NCI-H82 (cell line): Measurements from ENCODE around the gene GPR162.

Experiments used
- DNase-seq: peaks from one replicate; lab custom pipeline; 2025; lab: John Stamatoyannopoulos, UW

The GPR162 gene

DNA sequence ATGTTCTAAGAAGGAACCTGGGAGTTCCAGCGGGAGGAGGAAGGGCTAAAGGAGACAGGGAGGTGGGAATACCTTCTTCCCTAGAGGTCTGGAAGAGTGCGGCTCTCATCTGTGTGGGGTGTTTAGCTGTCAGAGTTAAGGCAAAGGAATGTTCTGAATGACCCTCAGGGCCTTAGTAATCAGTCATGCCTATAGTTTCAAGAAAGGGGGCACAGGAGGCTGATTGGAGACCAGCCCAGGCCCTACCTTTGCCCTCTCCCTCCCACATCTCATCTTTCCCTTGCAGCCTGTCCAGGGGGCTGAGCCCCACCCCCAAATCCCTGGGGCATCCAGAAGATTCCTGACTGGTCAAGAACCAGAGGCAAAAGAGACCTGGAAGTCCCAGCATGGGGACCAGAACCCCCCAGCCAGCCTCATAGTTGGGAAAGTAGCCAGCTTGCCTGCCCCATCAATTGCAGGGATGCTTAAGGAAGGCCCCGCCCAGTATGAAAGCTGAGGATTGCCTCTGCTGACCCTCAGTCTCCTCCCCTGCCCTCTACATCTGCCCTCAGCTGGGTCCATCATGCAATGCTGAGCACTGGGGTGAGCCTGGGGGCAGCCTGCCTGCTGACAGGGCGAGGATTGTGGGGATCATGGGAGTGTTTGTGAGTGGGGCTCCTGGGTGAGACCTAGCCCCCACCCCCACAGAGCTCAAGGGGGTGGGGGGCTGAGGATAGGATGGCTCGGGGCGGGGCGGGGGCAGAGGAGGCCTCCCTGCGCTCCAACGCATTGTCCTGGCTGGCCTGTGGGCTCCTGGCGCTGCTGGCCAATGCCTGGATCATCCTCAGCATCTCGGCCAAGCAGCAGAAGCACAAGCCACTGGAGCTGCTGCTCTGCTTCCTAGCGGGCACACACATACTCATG lies 1.8 kb downstream of the GPR162 start:
- no peak for DNase-seq

DNA sequence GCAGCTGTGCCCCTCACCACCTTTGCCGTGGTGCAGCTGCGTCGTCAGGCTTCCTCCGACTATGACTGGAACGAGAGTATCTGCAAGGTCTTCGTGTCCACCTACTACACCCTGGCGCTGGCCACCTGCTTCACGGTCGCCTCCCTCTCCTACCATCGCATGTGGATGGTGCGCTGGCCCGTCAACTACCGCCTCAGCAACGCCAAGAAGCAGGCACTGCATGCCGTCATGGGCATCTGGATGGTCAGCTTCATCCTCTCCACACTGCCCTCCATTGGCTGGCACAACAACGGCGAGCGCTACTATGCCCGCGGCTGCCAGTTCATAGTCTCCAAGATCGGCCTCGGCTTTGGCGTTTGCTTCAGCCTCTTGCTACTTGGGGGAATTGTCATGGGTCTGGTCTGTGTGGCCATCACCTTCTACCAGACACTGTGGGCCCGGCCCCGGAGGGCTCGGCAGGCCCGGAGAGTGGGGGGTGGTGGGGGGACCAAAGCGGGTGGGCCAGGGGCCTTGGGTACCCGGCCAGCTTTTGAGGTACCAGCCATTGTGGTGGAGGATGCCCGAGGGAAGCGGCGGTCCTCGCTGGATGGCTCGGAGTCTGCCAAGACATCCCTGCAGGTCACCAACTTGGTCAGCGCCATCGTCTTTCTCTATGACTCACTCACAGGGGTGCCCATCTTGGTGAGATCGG lies 2.6 kb downstream of the GPR162 start:
- no peak for DNase-seq

DNA sequence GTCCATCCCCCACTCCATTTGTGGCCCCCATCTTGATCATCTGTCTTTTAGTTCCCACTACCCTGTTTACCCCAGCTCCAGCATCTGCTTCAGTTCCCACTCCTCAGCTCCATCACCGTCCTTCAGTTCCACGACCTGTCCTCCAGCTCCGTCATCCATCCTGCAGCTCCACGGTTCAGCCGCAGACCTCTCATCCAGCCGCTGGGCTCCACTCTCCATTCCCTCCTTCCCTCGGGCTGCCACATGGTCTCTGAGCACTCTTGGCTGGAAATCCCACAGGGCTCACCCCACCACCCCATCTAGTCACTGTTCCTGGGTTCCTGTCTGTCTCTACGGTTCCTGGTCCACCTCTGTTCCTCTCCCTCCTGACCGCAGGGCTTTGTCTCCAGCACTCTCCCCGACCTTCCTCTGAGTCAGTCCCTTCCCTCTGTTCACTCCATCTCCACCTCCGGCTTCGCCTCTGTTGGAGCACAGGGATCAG lies 3.3 kb downstream of the GPR162 start:
- no peak for DNase-seq

DNA sequence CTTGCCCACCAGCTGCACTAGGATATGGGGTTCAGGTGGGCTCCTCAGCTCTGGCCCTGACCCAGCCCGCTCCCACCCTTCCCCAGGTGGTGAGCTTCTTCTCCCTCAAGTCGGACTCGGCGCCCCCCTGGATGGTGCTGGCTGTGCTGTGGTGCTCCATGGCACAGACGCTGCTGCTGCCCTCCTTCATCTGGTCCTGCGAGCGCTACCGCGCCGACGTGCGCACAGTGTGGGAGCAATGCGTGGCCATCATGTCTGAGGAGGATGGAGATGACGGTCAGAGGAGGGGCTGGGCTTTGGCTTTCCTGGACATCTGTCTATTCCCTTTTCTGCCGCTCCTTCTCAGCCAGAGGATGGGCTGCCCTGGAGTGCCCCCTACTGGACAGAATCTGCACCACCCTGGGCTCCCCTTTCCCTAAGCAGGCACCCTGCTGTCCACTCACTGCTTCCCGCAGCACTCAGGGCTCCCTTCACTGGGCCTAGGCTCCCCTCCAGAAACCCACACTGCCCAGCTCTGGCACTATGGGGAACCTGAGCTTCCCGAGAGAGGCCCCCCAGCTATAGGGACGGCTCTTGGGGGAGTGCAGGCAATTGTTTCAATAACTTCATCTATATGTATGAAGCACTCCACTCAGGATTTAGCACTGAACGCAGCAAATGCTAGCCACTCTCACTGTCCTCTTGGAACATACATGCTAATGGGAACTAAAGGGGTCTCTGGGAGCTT lies 3.9 kb downstream of the GPR162 start:
- peak; percentile 96 for DNase-seq

DNA sequence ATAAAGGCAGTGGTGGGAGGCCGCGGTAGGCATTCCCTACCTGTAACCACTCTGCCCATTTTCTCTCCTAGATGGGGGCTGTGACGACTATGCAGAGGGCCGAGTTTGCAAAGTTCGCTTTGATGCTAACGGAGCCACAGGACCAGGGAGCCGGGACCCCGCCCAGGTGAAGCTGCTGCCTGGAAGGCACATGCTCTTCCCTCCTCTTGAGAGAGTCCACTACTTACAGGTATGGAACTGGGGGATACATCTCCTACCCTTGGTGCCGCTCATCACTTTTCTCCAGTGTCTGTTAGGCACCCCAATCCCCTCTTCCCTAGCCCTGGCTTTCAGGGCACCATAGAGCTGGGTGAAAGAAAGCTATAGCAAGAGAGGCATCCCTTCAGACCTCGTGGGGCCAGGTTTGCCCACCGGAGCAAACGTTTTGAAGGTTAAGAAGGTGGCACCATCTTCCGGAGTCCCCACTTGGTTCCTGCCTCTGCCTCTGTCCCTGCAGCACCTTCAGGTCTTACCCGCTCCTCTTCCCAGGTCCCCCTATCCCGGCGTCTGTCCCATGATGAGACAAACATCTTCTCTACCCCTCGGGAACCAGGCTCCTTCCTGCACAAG lies 4.6 kb downstream of the GPR162 start:
- DNase-seq: no peak

DNA sequence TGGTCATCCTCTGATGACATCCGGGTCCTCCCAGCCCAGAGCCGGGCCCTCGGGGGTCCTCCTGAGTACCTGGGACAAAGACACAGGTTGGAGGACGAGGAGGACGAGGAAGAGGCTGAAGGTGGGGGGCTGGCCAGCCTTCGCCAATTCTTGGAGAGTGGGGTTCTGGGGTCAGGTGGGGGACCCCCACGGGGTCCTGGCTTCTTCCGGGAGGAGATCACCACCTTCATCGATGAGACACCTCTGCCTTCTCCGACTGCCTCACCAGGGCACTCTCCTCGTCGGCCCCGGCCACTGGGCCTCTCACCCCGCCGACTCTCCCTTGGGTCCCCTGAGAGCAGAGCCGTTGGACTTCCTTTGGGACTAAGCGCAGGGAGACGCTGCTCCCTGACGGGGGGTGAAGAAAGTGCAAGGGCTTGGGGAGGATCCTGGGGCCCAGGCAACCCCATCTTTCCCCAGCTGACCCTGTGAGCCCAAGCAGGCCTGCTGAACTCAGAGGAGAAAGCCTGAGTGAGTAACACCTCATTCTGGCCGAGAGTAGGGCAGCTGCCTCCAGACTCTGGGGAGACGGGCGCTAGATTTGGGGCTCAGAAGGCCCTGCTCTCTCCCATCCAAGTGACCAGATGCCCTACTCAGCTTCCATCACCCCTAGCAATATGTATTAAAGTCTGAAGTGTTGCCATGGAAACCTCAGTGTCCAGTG lies 5.3 kb downstream of the GPR162 start:
- DNase-seq: no peak

DNA sequence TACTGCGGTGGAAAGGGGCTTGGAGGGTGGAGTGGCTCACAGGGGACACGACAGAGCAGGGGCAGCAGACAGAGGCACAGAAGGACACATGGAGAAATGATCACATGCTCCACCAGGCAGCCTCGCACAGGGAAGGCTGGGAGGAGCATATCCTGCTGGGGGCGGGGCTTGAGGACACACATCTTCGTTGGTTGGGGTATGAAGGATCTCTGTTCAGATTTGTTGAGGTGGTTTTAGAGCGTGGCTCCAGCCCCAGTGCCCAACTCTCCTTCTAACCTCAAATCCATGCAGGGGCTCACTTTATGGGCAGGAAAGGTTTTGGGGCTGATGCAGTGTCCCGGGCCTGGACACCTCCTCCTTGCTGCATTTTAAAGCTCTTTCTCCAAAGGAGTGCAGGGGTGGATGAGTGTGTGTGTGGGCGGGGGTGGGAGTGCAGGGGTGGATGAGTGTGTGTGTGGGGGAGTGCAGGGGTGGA lies 5.9 kb downstream of the GPR162 start:
- DNase-seq: peak; percentile 98

DNA sequence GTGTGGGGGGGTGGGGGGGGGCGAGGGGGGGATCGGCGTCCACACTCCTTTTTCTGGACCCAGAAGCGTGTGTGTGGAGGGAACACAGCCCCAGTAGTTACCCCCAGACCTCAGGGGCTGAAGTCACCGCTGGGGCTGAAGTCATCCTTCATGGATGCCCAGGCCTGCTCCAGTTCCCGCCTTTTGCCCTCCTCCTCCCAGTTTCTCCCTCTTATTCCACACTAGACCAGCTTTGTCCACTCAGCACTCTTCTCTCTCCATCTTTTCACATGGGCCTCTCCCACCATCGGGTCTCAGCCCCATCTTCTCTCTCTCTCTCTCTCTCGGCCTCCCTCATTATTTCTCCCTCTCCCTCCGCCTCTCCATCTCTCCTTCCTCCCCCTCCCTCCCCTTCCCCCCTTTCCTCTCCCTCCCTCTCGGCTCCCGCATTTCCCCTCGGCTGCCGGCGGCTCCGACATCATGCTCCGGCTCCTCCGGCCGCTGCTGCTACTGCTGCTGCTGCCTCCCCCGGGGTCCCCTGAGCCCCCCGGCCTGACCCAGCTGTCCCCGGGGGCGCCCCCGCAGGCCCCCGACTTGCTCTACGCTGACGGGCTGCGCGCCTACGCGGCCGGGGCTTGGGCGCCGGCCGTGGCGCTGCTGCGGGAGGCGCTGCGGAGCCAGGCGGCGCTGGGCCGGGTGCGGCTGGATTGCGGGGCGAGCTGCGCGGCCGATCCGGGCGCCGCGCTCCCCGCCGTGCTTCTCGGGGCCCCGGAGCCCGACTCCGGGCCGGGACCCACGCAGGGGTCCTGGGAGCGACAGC lies 6.6 kb downstream of the GPR162 start, which contains the start of gene P3H3:
TSS of gene P3H3 (plus strand) at position 426 of the 799 bp plus-strand sequence. CDS start at position 460, 34 bp downstream.
- peak; percentile 83 for DNase-seq

DNA sequence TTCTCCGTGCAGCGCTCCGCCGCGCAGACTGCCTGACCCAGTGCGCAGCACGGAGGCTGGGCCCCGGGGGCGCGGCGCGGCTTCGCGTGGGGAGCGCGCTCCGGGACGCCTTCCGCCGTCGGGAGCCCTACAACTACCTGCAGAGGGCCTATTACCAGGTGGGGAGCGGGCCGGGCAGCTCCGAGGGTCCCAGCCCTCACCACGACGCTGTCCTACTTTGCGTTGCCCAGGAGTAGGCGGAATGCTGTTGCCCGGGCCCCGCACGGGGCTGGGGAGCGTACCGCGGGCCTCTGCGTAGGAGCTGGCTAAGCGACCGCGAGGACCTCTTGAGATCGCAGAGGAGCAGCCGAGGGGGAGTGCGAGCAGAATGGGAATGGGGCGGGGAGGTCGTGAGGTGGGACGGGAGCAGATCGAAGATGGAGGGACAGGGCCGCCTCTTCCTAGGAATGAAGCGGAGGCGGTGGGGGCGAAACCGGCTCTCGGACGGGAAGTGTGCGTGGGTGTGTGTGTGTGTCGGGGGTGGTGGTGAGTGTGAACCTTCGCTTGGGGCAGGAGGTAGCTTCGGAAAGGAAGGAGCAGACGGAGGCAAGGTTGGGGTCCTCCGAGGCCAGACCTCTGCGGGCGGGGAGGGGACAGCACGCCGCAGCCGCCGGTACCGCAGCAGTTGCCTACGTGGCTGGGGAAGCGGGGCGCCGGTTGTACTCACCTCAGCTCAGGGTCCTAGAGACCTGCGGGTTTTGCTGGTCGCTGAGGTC lies 7.3 kb downstream of the GPR162 start:
- peak; percentile 77 for DNase-seq

DNA sequence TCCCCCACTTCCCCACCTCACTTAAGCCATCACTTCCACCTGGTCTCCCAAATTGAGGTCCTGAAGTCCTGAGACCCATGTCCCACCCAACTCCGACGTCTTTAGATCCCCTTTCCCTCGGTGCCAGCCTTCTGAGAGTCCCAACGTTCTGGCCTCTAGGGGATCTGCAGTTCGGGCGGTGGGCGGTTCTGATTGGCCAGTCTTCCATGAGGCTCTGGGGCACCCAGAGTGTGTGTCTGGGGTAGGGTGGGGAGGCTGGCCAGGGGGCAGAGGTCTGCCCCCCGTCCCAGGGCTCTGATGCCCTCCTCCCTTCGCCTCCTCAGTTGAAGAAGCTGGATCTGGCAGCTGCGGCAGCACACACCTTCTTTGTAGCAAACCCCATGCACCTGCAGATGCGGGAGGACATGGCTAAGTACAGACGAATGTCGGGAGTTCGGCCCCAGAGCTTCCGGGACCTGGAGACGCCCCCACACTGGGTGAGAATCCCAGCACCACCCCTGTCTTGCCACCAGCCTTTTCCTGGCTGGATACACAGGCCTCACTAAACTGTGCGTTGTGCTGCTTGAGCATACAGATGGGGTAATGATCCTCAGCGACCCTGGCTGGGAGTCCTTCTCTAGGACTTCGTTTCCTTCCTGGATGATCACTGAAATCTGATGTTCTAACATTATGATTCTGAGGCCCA lies 8.1 kb downstream of the GPR162 start:
- DNase-seq: peak; percentile 77

DNA sequence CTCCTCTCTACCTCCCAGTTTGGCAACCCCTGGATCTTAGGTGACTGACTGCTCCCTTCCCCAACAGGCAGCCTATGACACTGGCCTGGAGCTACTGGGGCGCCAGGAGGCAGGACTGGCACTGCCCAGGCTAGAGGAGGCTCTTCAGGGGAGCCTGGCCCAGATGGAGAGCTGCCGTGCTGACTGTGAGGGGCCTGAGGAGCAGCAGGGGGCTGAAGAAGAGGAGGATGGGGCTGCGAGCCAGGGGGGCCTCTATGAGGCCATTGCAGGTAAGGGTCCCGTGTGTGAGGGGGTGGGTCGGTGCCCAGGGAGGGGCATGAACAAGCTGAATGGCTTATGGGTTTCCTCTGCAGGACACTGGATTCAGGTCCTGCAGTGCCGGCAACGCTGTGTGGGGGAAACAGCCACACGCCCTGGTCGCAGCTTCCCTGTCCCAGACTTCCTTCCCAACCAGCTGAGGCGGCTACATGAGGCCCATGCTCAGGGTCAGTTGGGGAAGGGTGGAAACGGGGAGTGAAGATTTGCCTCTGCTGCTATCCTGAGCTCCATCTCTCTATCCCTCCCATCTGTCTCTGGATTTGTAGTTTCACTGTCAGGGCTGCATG lies 8.8 kb downstream of the GPR162 start:
- DNase-seq: no peak

DNA sequence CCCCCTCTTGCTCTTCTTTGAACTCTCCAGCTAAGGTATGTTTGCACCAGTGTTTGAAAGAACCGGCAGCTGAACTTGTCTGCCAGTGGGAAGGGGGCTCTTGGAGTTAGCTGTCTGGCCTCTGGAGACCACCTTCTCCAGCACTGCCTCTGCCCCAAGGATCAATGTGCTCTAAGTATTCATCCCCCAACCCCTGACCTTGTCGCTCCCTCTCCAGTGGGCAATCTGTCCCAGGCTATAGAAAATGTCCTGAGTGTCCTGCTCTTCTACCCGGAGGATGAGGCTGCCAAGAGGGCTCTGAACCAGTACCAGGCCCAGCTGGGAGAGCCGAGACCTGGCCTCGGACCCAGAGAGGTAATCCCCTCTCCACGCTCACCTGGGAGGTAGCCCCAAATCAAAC lies 9.4 kb downstream of the GPR162 start:
- no peak for DNase-seq

DNA sequence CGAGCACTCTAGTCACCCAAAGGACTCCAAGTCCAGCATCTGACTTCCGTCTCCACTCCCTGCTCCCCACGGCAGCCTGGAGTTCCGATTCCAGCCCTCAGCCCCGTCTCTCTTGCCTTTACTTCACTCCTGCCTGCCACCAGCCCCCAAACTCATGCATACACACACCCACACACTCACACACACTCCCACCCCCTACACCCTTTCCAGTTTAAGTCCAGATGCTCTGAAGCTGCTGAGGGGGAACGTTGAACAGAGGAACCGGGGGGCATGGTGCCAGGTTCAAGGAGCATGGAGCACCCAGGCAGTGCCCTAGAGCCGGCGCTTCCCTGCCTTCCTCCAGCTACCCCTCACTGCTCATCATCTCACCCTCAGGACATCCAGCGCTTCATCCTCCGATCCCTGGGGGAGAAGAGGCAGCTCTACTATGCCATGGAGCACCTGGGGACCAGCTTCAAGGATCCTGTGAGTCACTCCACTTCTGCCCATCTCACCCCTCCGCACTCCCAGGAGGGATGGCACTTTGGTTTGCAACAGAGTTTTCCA lies 9.9 kb downstream of the GPR162 start:
- DNase-seq: no peak

DNA sequence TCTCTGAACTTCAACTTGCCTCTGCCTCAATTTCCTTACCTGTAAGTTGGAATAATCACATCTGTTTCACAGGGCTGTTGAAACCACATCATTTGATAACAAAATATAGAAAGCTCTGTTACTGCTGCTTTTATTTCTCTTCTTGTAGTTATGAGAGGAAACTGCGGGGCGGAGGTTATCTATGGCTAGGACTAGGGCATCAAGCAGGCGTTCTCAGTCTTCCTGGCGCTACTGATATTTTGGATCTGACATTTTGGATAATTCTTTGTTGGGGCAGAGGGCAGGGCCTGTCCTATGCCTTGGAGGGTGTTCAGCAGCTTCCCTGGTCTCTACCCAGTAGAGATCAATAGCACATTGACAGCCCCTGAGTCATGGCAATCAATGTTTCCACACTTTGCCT lies 10.5 kb downstream of the GPR162 start:
- no peak for DNase-seq

DNA sequence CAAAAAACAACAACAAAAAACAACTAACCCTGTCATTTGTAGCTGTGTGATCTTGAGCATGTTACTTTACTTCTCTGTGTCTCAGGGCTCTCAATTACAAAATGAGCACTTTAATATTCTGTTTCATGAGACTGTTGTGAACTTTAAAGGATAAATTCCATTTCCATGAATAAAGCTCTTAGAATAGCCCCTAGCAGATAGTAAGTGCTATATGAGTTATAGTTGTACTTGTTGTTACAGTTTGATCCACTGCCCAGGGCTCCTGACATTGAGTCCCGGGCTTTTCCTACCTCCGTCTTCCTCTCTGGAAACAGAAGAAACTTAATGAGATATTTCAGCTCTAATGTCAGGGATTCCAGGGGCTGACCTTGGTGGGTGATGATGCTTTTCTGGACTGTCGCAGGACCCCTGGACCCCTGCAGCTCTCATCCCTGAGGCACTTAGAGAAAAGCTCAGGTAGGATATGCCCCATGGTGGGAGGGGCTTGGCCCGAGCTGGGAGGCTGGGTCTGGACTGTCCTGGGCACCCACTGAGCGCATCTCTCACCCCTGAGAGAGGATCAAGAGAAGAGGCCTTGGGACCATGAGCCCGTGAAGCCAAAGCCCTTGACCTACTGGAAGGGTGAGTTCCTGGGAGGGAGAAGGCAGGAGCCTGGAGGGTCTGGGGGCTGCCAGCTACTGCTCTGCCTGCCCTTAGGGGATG lies 11.7 kb downstream of the GPR162 start:
- no peak for DNase-seq

DNA sequence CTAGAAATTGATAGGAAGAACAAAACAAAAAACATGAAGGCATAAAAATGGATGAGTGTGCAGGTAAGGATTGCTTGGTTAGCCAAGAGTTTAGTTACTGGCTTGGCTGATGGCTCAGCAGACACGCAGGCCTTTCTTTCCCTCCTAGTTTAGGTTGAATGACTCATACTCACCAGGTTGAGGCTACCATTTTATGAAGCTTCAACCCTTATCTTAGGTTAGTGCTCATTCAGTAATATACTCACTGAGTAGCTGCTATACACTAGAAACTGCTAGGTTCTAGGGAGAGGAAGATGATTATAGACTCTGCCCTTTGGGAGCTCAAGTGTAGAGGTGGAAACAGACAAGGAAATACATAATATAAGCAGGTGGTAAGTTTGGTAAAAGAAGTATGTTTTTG lies 12.6 kb downstream of the GPR162 start:
- DNase-seq: no peak

DNA sequence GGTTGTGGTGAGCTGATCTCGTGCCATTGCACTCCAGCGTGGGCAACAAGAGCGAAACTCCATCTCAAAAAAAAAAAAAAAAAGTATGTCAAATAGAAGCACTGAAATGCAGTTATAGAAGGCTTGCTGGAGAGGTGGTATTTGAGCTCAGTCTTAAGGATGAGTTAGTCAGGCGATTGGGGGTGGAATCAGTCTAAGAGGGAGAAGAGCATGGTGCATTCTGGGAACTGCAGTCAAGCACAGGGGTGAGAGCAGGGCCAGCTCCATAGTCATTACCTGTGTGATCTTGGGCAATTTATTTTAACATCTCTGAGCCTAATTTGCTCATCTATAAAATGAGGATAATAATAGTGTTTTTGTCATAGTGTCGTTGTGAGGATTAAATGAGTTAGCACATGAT lies 13.3 kb downstream of the GPR162 start:
- DNase-seq: peak; percentile 49

DNA sequence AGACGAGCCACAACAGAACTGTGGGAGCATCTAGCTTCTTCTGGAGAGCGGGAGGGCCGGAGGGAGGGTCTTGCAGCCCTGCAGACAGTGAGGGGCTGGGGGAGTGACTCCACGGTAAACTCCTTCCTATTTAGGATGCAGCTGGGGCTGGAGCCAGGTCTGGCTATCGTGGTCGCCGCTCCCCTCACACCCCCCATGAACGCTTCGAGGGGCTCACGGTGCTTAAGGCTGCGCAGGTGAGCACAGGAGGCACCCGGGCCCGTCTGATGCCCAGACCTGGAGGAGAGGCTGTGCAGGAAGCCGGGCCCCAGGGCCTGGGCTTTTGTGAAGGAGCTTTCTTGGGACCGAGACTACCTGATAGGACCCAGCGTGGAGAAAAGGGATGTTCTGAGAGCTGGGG lies 15.2 kb downstream of the GPR162 start:
- DNase-seq: no peak
